ENCODE results near the gene NKAIN1.
A peak's percentile ranks its signal among the peaks of the same experiment; 100 is the strongest.

GRCh38 chr1:31266547-31266946, 26.9 kb upstream of the NKAIN1 start:
- no peak for TF ChIP-seq ZNF280C (tag by site-specific recombination; IDR thresholded peaks at IDR 0.05)
- no peak for TF ChIP-seq SCRT1 (tag by site-specific recombination; IDR thresholded peaks at IDR 0.05; ENCODE audit: borderline replicate concordance)
- no peak for TF ChIP-seq ZNF391 (tag by site-specific recombination; IDR thresholded peaks at IDR 0.05; ENCODE audit: borderline replicate concordance, low read depth)
- no peak for TF ChIP-seq CTCF (tag by site-specific recombination; IDR thresholded peaks at IDR 0.05)
- no peak for TF ChIP-seq ZNF146 (tag by site-specific recombination; IDR thresholded peaks at IDR 0.05)
- no peak for TF ChIP-seq ZNF549 (tag by site-specific recombination; IDR thresholded peaks at IDR 0.05)
- no peak for TF ChIP-seq KLF16 (tag by site-specific recombination; IDR thresholded peaks at IDR 0.05)
- TF ChIP-seq ZNF626 (tag by site-specific recombination; IDR thresholded peaks at IDR 0.05), result no peak
- TF ChIP-seq PRDM10 (tag by site-specific recombination; IDR thresholded peaks at IDR 0.05), result no peak
- peak; percentile 46 for TF ChIP-seq ZBTB17 (tag by site-specific recombination; IDR thresholded peaks at IDR 0.05)

Data from HEK293 (cell line).